ENCODE results near the gene METRNL.

The METRNL gene

GRCh38 chr17:83082424-83082823, 3.0 kb downstream of the METRNL start:
- no peak for TF ChIP-seq CTCF (IDR thresholded peaks at IDR 0.05; ENCODE audit: control insufficient read depth, insufficient read depth, low read depth, low read length, missing control alignments)
- DNase-seq (ENCODE audit: low read depth) = no peak
- peak overlapping the region; percentile 77 for H3K4me3 ChIP-seq (ENCODE audit: control insufficient read depth, low read depth, low read length)

- peak overlapping the region; percentile 32 for H3K4me3 ChIP-seq (ENCODE audit: control insufficient read depth, low read depth, low read length)
- no peak for DNase-seq (ENCODE audit: low read depth)
- TF ChIP-seq CTCF (IDR thresholded peaks at IDR 0.05; ENCODE audit: control insufficient read depth, insufficient read depth, low read depth, low read length, missing control alignments) = no peak
Observed at GRCh38 chr17:83082909-83083367, 3.5 kb downstream of the METRNL start.

GRCh38 chr17:83083368-83084201, 4.2 kb downstream of the METRNL start:
- H3K4me3 ChIP-seq (ENCODE audit: control insufficient read depth, low read depth, low read length) = peak overlapping the region; percentile 32
- TF ChIP-seq CTCF (IDR thresholded peaks at IDR 0.05; ENCODE audit: control insufficient read depth, insufficient read depth, low read depth, low read length, missing control alignments) = no peak
- DNase-seq (ENCODE audit: low read depth) = peak; percentile 98

GRCh38 chr17:83084214-83084613, 4.8 kb downstream of the METRNL start:
- TF ChIP-seq CTCF (IDR thresholded peaks at IDR 0.05; ENCODE audit: control insufficient read depth, insufficient read depth, low read depth, low read length, missing control alignments) = no peak
- peak overlapping the region; percentile 21 for H3K4me3 ChIP-seq (ENCODE audit: control insufficient read depth, low read depth, low read length)
- DNase-seq (ENCODE audit: low read depth) = no peak

- TF ChIP-seq CTCF (IDR thresholded peaks at IDR 0.05; ENCODE audit: control insufficient read depth, insufficient read depth, low read depth, low read length, missing control alignments) = no peak
- DNase-seq (ENCODE audit: low read depth) = no peak
- peak overlapping the region; percentile 21 for H3K4me3 ChIP-seq (ENCODE audit: control insufficient read depth, low read depth, low read length)
Observed at GRCh38 chr17:83084621-83085056, 5.2 kb downstream of the METRNL start.

GRCh38 chr17:83085103-83085502, 5.7 kb downstream of the METRNL start:
- no peak overlapping the region for H3K4me3 ChIP-seq (ENCODE audit: control insufficient read depth, low read depth, low read length)
- no peak for DNase-seq (ENCODE audit: low read depth)
- TF ChIP-seq CTCF (IDR thresholded peaks at IDR 0.05; ENCODE audit: control insufficient read depth, insufficient read depth, low read depth, low read length, missing control alignments) = no peak

Measured in AG09309 (cell line).